ENCODE measurements around the gene KDM4E.
"Not testable (repeated sequence)": the region's sequence is repeated elsewhere in the genome, so short reads cannot be mapped to it uniquely, and the experiment has no call there.

The KDM4E gene

GRCh38 chr11:95024958-95025357, at the start of gene KDM4E:
Gene KDM4E (plus strand): TSS chr11:95025258. CDS start chr11:95025558, 300 bp downstream.
- DNase-seq: no peak

- no peak for DNase-seq
These were observed 49.5 kb upstream of the KDM4E start for GRCh38 chr11:94975599-94975998.

GRCh38 chr11:94987378-94987777, 37.7 kb upstream of the KDM4E start:
- no peak for DNase-seq

- no peak for DNase-seq
These were observed 36.3 kb upstream of the KDM4E start for GRCh38 chr11:94988748-94989147.

GRCh38 chr11:94993400-94993943, 31.6 kb upstream of the KDM4E start:
- DNase-seq: no peak

- peak; percentile 18 for DNase-seq
These were observed 27.6 kb upstream of the KDM4E start for GRCh38 chr11:94997437-94997836.

GRCh38 chr11:94998285-94998684, 26.8 kb upstream of the KDM4E start:
- no peak for DNase-seq

GRCh38 chr11:95003716-95004115, 21.3 kb upstream of the KDM4E start:
- no peak for DNase-seq

GRCh38 chr11:95005642-95006041, 19.4 kb upstream of the KDM4E start:
- DNase-seq: no peak

GRCh38 chr11:95011376-95011775, 13.7 kb upstream of the KDM4E start:
- no peak for DNase-seq

- DNase-seq: no peak
These were observed 10.8 kb upstream of the KDM4E start for GRCh38 chr11:95014184-95014821.

- DNase-seq: no peak
These were observed 8.9 kb upstream of the KDM4E start for GRCh38 chr11:95016139-95016538.

- not testable (repeated sequence) for DNase-seq
These were observed 3.6 kb upstream of the KDM4E start for GRCh38 chr11:95021468-95021867.

GRCh38 chr11:95025594-95025993, 536 bp downstream of the KDM4E start:
- not testable (repeated sequence) for DNase-seq

GRCh38 chr11:95028357-95028756, 3.3 kb downstream of the KDM4E start:
- no peak for DNase-seq

- DNase-seq: no peak
These were observed 8.0 kb downstream of the KDM4E start for GRCh38 chr11:95033051-95033450.

- no peak for DNase-seq
These were observed 10.3 kb downstream of the KDM4E start for GRCh38 chr11:95035316-95035715.

GRCh38 chr11:95037356-95038035, 12.4 kb downstream of the KDM4E start:
- peak; percentile 6 for DNase-seq

- no peak for DNase-seq
These were observed 17.2 kb downstream of the KDM4E start for GRCh38 chr11:95042239-95042638.

GRCh38 chr11:95042906-95043305, 17.8 kb downstream of the KDM4E start:
- DNase-seq: no peak

- DNase-seq: no peak
These were observed 19.0 kb downstream of the KDM4E start for GRCh38 chr11:95044010-95044409.

GRCh38 chr11:95045812-95046211, 20.8 kb downstream of the KDM4E start:
- DNase-seq: no peak

- DNase-seq: not testable (repeated sequence)
These were observed 24.1 kb downstream of the KDM4E start, which contains the start of gene KDM4F for GRCh38 chr11:95049122-95049521. Gene KDM4F (plus strand): TSS chr11:95049422.

GRCh38 chr11:95050595-95051202, 25.6 kb downstream of the KDM4E start:
- DNase-seq: no peak
